Ectodermal cell (in vitro differentiated cells): ENCODE measurements around the gene ELF4. TPM values are rescaled to one million over a fixed set of nuclear protein-coding genes. Genes with fewer than 3 reads are reported as not detected.
A peak's percentile ranks its signal among the peaks of the same experiment; 100 is the strongest.

ENCODE experiments used
- H3K27ac ChIP-seq: 2 replicates; pipeline ENCODE4 v1.7.0; 2013; ENCODE audit warnings: mild to moderate bottlenecking, low read depth, low read length; ENCODE audit not compliant: insufficient read depth, poor library complexity, severe bottlenecking
- H3K27me3 ChIP-seq: 2 replicates; pipeline ENCODE4 v1.7.0; 2013; ENCODE audit warnings: mild to moderate bottlenecking, low read length; ENCODE audit not compliant: insufficient read depth, control insufficient read depth, poor library complexity, severe bottlenecking
- H3K36me3 ChIP-seq: one replicate; pipeline ENCODE4 v1.7.0; 2013; ENCODE audit warnings: low read length; ENCODE audit not compliant: control insufficient read depth, insufficient read depth
- H3K4me1 ChIP-seq: one replicate; pipeline ENCODE4 v1.7.0; 2013; ENCODE audit warnings: low read length; ENCODE audit not compliant: control insufficient read depth, insufficient read depth
- H3K4me3 ChIP-seq: 2 replicates; pipeline ENCODE4 v1.7.0; 2013; ENCODE audit warnings: low read depth, low read length, control low read depth; ENCODE audit not compliant: insufficient read depth
- H3K9me3 ChIP-seq: 2 replicates; pipeline ENCODE4 v1.7.0; 2013; ENCODE audit warnings: mild to moderate bottlenecking, low read length, moderate library complexity; ENCODE audit not compliant: control insufficient read depth
- WGBS, 2 experiments: methylation state at CpG; one replicate each; pipeline ENCODE4 v1.1.7; 2013; ENCODE audit warnings: missing lambda C conversion rate in 2 of 2; 5-methylcytosine and 5-hydroxymethylcytosine counted together
- polyA plus RNA-seq, 4 experiments: library from polyadenylated mRNA; stranded (reverse); fragments of 50-300 nt; gene quantifications; one replicate each; pipeline ENCODE4 v1.2.3, GENCODE V29; 2013

ELF4 gene
- polyA plus RNA-seq (2013, experiment 1 of 4), result 0.48 TPM
- polyA plus RNA-seq (2013, experiment 2 of 4), result 0.62 TPM
- 0.64 TPM for polyA plus RNA-seq (2013, experiment 3 of 4)
- 0.69 TPM for polyA plus RNA-seq (2013, experiment 4 of 4)

GRCh38 chrX:130110379-130111219 lies at the start of gene ELF4:
Gene ELF4 (minus strand): TSS chrX:130110497. CDS start chrX:130081330, 29,167 bp downstream.
- Histone ChIP-seq H3K9me3 (no peaks in the 10 kb centered on the region), H3K4me3 (peak within 1 kb of the TSS; percentile 18), H3K4me1 (peaks cover 12% of the 10 kb centered on the region), H3K27ac (no peak within 1 kb of the TSS), H3K27me3 (peaks cover 43% of the 10 kb centered on the region), H3K36me3 (no peaks in the 10 kb centered on the region)
- 0 to 1% methylated on average over 98 to 108 of the region's 123 CpGs for WGBS, 2 experiments

GRCh38 chrX:130159776-130160175 lies 49.5 kb upstream of the ELF4 start:
- no peaks in the 10 kb centered on the region for H3K36me3 ChIP-seq
- H3K9me3 ChIP-seq, result no peaks in the 10 kb centered on the region
- WGBS, 2 experiments, result 93 to 95% methylated on average over 3 to 4 of the region's 4 CpGs
- H3K27ac ChIP-seq, result no peak overlapping the region
- no peak overlapping the region for H3K4me3 ChIP-seq
- no peaks in the 10 kb centered on the region for H3K4me1 ChIP-seq
- H3K27me3 ChIP-seq, result no peaks in the 10 kb centered on the region

GRCh38 chrX:130158311-130158710 lies 48.0 kb upstream of the ELF4 start:
- WGBS, 2 experiments, result 92 to 100% methylated on average over 2 of the region's 2 CpGs
- H3K27me3 ChIP-seq, result no peaks in the 10 kb centered on the region
- H3K27ac ChIP-seq, result no peak overlapping the region
- no peak overlapping the region for H3K4me3 ChIP-seq
- H3K36me3 ChIP-seq, result no peaks in the 10 kb centered on the region
- no peaks in the 10 kb centered on the region for H3K4me1 ChIP-seq
- H3K9me3 ChIP-seq, result no peaks in the 10 kb centered on the region

DNA sequence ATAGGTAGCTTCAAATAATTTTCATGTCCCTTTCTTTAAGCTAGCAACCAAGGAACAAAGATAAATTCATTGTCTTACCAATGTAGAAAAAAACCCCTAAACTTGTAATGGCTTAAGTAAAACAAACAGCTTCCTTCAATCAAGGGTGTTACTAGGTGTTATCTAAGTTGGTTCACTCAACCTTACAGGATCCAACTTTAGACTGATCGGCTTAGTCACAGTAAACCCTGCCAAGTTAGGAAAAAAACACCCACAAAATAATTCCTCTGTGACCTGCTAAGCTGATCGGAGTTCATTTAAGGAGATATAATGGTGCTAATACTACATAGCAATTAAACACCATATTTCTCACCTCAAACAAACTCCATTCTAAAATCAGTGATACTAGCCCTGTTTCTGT lies 45.3 kb upstream of the ELF4 start:
- no peak overlapping the region for H3K27ac ChIP-seq
- H3K4me3 ChIP-seq, result no peak overlapping the region
- no peaks in the 10 kb centered on the region for H3K4me1 ChIP-seq
- no peaks in the 10 kb centered on the region for H3K27me3 ChIP-seq
- WGBS, 2 experiments, result 86% methylated on average over 1 of the region's 2 CpGs; no CpG with 5 or more reads in 1 of the 2 experiments
- no peaks in the 10 kb centered on the region for H3K36me3 ChIP-seq
- H3K9me3 ChIP-seq, result no peaks in the 10 kb centered on the region

DNA sequence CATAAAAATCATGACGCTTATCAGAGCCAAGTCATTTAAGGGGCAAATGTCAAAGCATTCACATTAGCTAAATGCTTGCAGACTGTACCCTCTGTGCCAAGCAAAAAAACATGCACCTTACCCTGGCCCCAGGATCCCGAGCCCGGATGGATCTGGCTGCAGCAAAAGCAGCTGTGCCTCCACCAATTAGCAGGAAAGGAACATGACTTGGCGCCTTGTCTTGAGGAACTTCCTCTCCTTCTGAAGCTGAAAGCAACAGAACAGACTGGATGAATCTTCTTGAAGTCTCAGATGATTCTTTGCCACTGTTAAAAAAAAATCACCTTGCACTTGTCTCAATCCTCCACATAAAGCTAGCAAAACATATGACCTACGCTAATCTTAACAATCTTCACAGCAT lies 37.3 kb upstream of the ELF4 start:
- no peak overlapping the region for H3K4me3 ChIP-seq
- no peaks in the 10 kb centered on the region for H3K36me3 ChIP-seq
- no peaks in the 10 kb centered on the region for H3K9me3 ChIP-seq
- H3K27ac ChIP-seq, result no peak overlapping the region
- H3K4me1 ChIP-seq, result no peaks in the 10 kb centered on the region
- no peaks in the 10 kb centered on the region for H3K27me3 ChIP-seq
- WGBS, 2 experiments, result 93 to 96% methylated on average over 4 to 5 of the region's 5 CpGs

DNA sequence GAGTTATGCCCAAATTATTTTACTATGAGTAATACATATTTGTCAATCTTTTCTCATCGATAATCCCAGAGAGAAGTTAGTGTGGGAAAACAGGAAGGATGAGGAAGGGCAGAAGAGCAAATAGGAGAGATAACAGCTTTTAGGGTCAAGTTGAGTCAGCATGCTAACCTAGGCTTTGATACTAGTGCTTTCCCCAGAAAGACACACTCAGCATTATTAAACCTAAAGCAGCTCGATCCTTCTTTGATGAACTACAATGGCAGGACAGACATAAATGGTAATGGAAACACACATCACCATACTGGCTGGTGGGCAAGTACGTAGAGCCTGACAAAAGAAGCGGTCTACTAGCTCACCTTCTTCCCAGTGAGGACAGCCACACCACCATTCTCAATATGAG lies 34.8 kb upstream of the ELF4 start:
- Histone ChIP-seq H3K27me3 (no peaks in the 10 kb centered on the region), H3K4me1 (no peaks in the 10 kb centered on the region), H3K9me3 (no peaks in the 10 kb centered on the region), H3K36me3 (no peaks in the 10 kb centered on the region), H3K4me3 (no peak overlapping the region), H3K27ac (no peak overlapping the region)
- WGBS, 2 experiments, result 90 to 100% methylated on average over 3 to 4 of the region's 4 CpGs

GRCh38 chrX:130144509-130144908 lies 34.2 kb upstream of the ELF4 start:
- Histone ChIP-seq H3K27ac (no peak overlapping the region), H3K9me3 (no peaks in the 10 kb centered on the region), H3K4me1 (no peaks in the 10 kb centered on the region), H3K27me3 (no peaks in the 10 kb centered on the region), H3K4me3 (no peak overlapping the region), H3K36me3 (no peaks in the 10 kb centered on the region)
- 88 to 93% methylated on average over 2 of the region's 3 CpGs for WGBS, 2 experiments

GRCh38 chrX:130139474-130140201 lies 29.3 kb upstream of the ELF4 start:
- WGBS, 2 experiments, result 50 to 55% methylated on average over 3 of the region's 3 CpGs
- no peaks in the 10 kb centered on the region for H3K9me3 ChIP-seq
- H3K36me3 ChIP-seq, result peaks cover 4% of the 10 kb centered on the region
- H3K27ac ChIP-seq, result no peak overlapping the region
- no peak overlapping the region for H3K4me3 ChIP-seq
- no peaks in the 10 kb centered on the region for H3K27me3 ChIP-seq
- no peaks in the 10 kb centered on the region for H3K4me1 ChIP-seq

- H3K27me3 ChIP-seq, result no peaks in the 10 kb centered on the region
- WGBS, 2 experiments, result 89 to 97% methylated on average over 8 of the region's 8 CpGs
- no peak overlapping the region for H3K4me3 ChIP-seq
- peaks cover 4% of the 10 kb centered on the region for H3K36me3 ChIP-seq
- H3K9me3 ChIP-seq, result no peaks in the 10 kb centered on the region
- H3K4me1 ChIP-seq, result no peaks in the 10 kb centered on the region
- H3K27ac ChIP-seq, result no peak overlapping the region
Observed at GRCh38 chrX:130136961-130137360, 26.7 kb upstream of the ELF4 start.

DNA sequence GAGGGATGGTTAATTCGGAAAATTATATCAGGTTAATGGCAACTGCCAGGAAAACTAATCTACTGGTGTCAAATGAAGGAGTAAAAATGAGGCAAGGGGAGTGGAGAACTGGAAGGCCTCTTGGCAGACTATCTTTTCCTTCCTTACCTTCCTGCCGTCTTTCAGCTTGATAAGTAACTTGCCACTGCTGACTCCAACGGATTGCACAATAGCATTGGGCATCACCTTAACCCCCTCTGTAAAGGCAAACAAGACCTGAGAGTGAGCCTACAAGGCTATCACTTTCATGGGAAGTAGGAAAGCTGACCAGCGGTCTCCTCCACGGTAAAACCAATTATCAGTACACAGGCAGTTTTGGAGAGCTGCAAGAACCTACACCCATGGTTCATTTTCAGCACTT lies 26.2 kb upstream of the ELF4 start:
- Histone ChIP-seq H3K27me3 (no peaks in the 10 kb centered on the region), H3K36me3 (peaks cover 4% of the 10 kb centered on the region), H3K4me1 (no peaks in the 10 kb centered on the region), H3K4me3 (no peak overlapping the region), H3K27ac (no peak overlapping the region), H3K9me3 (no peaks in the 10 kb centered on the region)
- WGBS, 2 experiments, result 93 to 98% methylated on average over 5 of the region's 5 CpGs
